ENCODE measurements around the gene CXCL11.
"Not testable (repeated sequence)": the region's sequence is repeated elsewhere in the genome, so short reads cannot be mapped to it uniquely, and the experiment has no call there.

CXCL11 gene

GRCh38 chr4:76043306-76043705, 7.4 kb upstream of the CXCL11 start:
- not testable (repeated sequence) for DNase-seq (ENCODE audit: extremely low read depth in 1 of 2, low read depth in 1 of 2)

DNA sequence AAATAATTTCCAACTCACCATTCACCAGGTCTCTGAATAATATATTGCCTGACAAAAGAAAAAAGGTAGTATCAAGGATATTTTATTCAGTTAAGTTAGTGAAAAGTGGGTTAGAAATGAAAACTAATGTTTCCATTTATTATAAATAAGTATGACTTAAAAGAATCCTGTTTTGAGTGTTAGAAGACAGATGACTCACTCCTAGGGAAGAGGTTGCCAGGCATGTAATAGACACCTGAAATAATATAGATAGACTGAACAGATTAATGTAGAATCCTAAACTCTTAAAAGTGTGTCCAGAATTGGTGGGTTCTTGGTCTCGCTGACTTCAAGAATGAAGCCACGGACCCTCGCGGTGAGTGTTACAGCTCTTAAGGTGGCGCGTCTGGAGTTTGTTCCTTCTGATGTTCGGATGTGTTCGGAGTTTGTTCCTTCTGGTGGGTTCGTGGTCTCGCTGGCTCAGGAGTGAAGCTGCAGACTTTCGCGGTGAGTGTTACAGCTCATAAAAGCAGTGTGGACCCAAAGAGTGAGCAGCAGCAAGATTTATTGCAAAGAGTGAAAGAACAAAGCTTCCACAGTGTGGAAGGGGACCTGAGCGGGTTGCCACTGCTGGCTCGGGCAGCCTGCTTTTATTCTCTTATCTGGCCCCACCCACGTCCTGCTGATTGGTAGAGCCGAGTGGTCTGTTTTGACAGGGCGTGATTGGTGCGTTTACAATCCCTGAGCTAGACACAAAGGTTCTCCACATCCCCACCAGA, 6.5 kb upstream of the CXCL11 start:
- DNase-seq (ENCODE audit: extremely low read depth in 1 of 2, low read depth in 1 of 2) = not testable (repeated sequence)

DNA sequence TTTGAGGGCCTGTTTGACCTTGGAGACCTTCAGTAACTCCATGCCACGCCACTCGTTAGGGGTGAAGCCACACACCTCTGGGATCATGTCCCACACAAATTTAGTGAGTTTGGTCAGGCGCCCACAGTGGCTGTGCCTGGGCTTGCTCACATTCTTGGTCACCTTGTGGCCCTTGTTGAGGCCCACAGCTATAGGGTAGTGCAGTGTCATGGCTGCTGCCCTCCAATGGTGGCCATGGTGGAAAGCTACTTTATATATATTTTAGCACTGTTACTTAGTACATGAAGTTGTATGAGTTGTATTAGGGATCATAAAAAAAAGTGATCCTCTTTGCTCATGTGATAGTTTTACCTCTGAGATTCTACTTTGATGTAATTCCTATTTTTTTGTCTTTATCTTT, 985 bp upstream of the CXCL11 start:
- no peak for DNase-seq (ENCODE audit: extremely low read depth in 1 of 2, low read depth in 1 of 2)

- no peak for DNase-seq (ENCODE audit: extremely low read depth in 1 of 2, low read depth in 1 of 2)
Observed at GRCh38 chr4:76035141-76035540, 729 bp downstream of the CXCL11 start.

GRCh38 chr4:76029300-76029699, 6.6 kb downstream of the CXCL11 start:
- DNase-seq (ENCODE audit: extremely low read depth in 1 of 2, low read depth in 1 of 2) = no peak

DNA sequence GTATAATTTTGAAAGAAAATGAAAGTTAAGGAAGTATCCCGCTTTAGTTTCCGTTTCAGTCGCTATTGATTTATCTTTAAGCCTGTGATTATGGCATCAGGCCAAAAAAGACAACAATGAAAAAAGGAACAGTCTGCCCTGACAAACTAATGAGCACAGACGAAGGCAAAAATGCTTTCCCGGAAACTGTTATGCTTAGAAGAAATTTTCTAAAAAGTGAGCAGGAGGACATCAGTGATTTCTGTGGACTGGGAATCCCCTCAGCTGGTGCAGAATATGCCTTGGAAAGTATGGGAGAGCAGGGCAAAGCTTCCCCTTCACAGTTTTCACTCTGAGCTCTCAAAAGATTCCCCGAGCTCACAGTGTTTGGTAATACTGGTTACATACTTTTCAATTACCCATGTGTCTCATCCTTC, 7.5 kb downstream of the CXCL11 start:
- no peak for DNase-seq (ENCODE audit: extremely low read depth in 1 of 2, low read depth in 1 of 2)

DNA sequence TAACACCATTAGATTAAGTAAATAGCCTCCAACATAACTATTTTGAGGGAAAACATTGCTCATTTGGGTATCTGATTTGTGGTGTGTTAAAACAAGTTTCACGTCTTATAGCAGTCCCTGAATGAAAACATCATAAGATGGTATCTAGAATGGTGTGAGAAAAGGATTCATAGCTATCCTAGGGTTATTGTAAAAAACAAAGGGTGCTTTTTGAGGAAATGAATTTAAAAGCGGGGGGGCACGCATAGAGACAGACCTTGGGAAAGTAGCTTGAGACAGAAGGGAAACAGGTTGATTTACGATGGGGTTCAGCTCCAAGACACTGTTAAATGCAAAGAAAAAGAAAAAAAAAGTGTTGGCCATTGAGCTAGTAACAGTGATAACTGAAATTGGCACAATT, 11.8 kb downstream of the CXCL11 start:
- DNase-seq (ENCODE audit: extremely low read depth in 1 of 2, low read depth in 1 of 2) = no peak

DNA sequence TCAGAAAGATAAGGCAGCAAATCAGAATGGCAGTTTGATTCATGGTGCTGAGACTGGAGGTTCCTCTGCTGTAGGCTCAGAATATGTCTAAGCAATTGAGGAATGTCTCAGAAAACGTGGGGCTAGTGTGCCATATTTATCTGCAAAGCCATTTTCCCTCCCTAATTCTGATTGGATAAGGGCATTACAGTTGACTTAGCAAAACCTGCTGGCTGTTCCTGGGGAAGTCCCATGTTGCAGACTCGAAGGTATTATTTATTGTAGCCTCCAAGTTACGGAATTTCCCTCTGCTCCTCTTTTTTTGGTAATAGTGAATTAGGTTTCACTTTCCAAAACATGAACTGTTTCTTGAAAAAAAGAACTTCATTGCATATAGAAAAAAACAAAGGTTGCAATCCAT, 12.5 kb downstream of the CXCL11 start, which contains the start of gene CXCL10:
TSS of gene CXCL10 (minus strand) at position 109 of the 400 bp plus-strand sequence. CDS start at position 43, 66 bp downstream.
- no peak for DNase-seq (ENCODE audit: extremely low read depth in 1 of 2, low read depth in 1 of 2)

DNA sequence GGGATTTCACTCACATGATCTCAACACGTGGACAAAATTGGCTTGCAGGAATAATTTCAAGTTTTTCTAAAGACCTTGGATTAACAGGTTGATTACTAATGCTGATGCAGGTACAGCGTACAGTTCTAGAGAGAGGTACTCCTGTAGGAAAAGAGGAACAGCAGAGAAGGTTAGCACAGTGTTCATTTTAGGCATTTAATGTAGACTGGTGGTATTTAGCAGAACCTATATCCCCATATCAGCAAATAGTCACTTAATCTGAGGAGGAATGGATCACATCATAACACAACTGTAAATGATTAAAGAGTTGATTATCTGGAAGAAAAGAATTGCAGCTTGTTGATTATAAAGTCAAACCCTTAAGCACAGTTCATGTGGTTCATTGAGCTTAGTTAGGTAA, 13.2 kb downstream of the CXCL11 start:
- DNase-seq (ENCODE audit: extremely low read depth in 1 of 2, low read depth in 1 of 2) = no peak

- DNase-seq (ENCODE audit: extremely low read depth in 1 of 2, low read depth in 1 of 2) = no peak
Observed at GRCh38 chr4:76022031-76022430, 13.8 kb downstream of the CXCL11 start.

GRCh38 chr4:76017056-76017686, 18.7 kb downstream of the CXCL11 start:
- DNase-seq (ENCODE audit: extremely low read depth in 1 of 2, low read depth in 1 of 2) = no peak

- peak in 1 of 2 donors; percentile 37 for DNase-seq (ENCODE audit: extremely low read depth in 1 of 2, low read depth in 1 of 2)
Observed at GRCh38 chr4:76016393-76016792, 19.5 kb downstream of the CXCL11 start.

DNA sequence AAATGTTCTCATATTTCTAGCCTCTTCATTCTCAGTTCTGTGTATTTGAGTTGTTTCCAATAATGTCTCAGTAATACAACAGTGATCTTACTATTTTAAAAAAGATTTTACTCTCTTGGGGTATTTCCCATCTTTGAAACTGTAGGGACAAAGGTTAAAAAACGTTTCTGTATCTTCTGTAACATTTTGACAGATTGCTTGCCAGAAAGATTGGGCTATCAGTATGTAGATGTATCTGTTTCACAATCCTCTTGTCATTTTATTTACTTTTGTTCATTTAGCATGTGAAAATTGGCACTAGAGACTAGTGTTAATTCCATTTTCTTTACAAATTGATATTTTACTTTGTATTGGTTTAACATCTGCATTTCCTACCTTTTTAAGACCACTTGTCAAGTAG, 22.3 kb downstream of the CXCL11 start:
- DNase-seq (ENCODE audit: extremely low read depth in 1 of 2, low read depth in 1 of 2) = no peak

DNA sequence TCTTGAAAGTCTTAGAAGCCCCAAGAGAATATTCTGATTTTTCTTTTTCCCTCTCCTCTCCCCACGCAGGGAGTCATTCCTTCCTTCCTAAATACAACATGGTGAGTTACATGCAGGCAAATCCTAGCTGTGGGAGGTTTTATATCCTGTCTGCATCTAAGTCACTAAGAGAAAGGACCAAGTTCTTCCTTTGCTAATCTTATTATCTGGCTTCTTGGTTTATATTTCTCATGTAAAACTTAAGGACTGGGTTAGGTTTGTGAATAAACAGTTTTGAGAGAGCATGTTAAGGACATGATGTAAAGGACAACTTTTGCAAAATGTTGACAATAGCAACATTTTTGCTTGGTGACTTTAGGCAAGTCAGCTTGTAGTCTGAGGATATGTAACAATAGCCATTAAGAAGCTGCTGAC, 23.5 kb downstream of the CXCL11 start:
- no peak for DNase-seq (ENCODE audit: extremely low read depth in 1 of 2, low read depth in 1 of 2)

- no peak for DNase-seq (ENCODE audit: extremely low read depth in 1 of 2, low read depth in 1 of 2)
Observed at GRCh38 chr4:76011700-76012387, 24.0 kb downstream of the CXCL11 start.

- DNase-seq (ENCODE audit: extremely low read depth in 1 of 2, low read depth in 1 of 2) = no peak
Observed at GRCh38 chr4:76011018-76011670, 24.7 kb downstream of the CXCL11 start.

DNA sequence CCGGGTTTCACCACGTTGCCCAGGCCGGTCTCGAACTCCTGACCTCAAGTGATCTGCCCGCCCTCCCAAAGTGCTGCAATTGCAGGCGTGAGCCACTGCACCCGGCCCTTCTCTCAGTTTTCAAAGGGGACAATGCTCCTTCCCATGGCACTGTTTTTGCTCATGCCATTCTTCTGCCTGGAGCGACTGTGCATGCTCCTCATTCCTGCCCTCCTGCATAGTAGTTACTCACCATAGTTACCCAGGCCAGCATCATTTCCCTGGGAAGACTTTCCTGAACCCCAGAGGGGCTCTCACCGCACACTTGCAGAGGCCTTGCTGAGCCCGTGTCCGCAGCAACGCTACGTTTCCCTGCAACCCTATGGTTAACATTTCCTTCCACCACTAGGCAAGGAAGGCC, 25.3 kb downstream of the CXCL11 start:
- no peak for DNase-seq (ENCODE audit: extremely low read depth in 1 of 2, low read depth in 1 of 2)

DNA sequence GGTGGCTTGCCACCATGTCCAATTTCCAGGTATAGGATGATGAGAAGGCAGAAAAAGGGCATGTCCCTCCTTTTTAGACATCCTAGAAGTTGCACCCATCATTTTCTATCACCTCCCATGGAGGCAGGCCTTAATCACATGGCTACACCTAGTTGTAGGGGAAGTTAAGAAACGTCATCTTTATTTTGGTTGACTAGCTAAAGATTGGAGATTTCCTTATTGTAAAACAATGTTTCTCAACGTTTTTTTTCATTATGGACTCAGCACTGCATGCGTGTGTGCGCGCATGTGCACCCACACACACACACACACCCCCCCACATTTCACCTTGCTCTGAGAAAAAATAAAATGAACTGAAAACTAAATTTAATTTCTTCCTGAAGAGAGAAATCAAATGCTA, 26.6 kb downstream of the CXCL11 start:
- DNase-seq (ENCODE audit: extremely low read depth in 1 of 2, low read depth in 1 of 2) = no peak

GRCh38 chr4:76007089-76007862, 28.6 kb downstream of the CXCL11 start, which contains the start of gene CXCL9:
TSS of gene CXCL9 (minus strand) at chr4:76007509. CDS start at chr4:76007449, 60 bp downstream.
- no peak for DNase-seq (ENCODE audit: extremely low read depth in 1 of 2, low read depth in 1 of 2)

GRCh38 chr4:76003620-76004019, 32.2 kb downstream of the CXCL11 start:
- no peak for DNase-seq (ENCODE audit: extremely low read depth in 1 of 2, low read depth in 1 of 2)

Data from stimulated activated CD8-positive, alpha-beta memory T cell treated with anti-CD3 and anti-CD28 coated beads, Interleukin-7, amount 100 ng/mL, for 48 hours (primary cell).